Activated T-cell treated with anti-CD3 and anti-CD28 coated beads, Interleukin-2, amount 50 U/mL, for 72 hours (primary cell): ENCODE data around the gene KSR1. TPM values are rescaled to one million over a fixed set of nuclear protein-coding genes. Genes with fewer than 3 reads are reported as not detected.

ENCODE experiments used
- ATAC-seq, 2 donors: fragments of 150-1000 bp; cut with Tn5 transposase; replicated peaks in 1 of 2; 2 replicates each; pipeline ENCODE4 v1.10.0; 2021; ENCODE audit warnings: moderate library complexity in 2 of 2, mild to moderate bottlenecking in 1 of 2
- DNase-seq, 2 donors: peaks; one replicate each; pipeline ENCODE4 v3.0.0; 2021 to 2022; ENCODE audit warnings: mixed read lengths in 1 of 2
- H3K27ac Mint-ChIP-seq: one replicate; pipeline ENCODE4 v1.8.0; 2022; ENCODE audit warnings: mild to moderate bottlenecking, moderate library complexity, mixed read lengths
- H3K27me3 Mint-ChIP-seq: one replicate; pipeline ENCODE4 v1.8.0; 2022; ENCODE audit warnings: low read depth, mixed read lengths
- H3K36me3 Mint-ChIP-seq, 2 donors: one replicate each; pipeline ENCODE4 v1.8.0; 2022; ENCODE audit warnings: mixed read lengths in 2 of 2, mild to moderate bottlenecking in 1 of 2; ENCODE audit not compliant: insufficient read depth in 2 of 2
- H3K4me1 Mint-ChIP-seq: one replicate; pipeline ENCODE4 v1.8.0; 2022; ENCODE audit warnings: low read depth, mixed read lengths
- H3K4me3 Mint-ChIP-seq, 2 donors: one replicate each; pipeline ENCODE4 v1.8.0; 2022; ENCODE audit warnings: mild to moderate bottlenecking in 2 of 2, mixed read lengths in 2 of 2, moderate library complexity in 2 of 2
- H3K9me3 Mint-ChIP-seq, 2 donors: one replicate each; pipeline ENCODE4 v1.8.0; 2022; ENCODE audit warnings: mixed read lengths in 2 of 2
- total RNA-seq, 2 donors: library from RNA; stranded (reverse); gene quantifications; one replicate each; pipeline ENCODE4 v1.2.3, GENCODE V29; 2022

The KSR1 gene
- total RNA-seq, 2 donors from 2014 or later, result 191 to 296 TPM

DNA sequence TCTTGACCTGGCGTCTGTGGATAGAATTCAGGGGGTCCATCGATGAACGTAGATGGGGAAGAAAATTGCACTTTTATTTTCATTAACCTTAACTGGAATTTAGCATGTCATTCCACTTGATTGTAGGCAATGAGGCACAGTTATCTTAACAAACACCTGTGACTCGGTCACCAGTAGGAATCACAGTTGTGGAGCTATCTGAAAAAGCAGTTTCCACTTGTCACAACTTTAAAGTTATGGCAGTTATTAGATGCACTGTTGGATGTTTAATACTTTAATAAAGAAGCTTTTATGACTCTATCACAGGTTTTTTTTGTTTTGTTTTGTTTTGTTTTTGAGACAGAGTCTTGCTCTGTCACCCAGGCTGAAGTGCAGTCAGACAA lies 91.0 kb downstream of the KSR1 start:
- H3K27ac Mint-ChIP-seq, result peak overlapping the region; percentile 33
- no peak for DNase-seq
- H3K27me3 Mint-ChIP-seq, result no peaks in the 10 kb centered on the region
- peaks cover 79% of the 10 kb centered on the region for H3K4me1 Mint-ChIP-seq
- H3K9me3 Mint-ChIP-seq, result no peaks in the 10 kb centered on the region
- peak overlapping the region; percentile 80 to 82 for H3K4me3 Mint-ChIP-seq
- peaks cover 4 to 14% of the 10 kb centered on the region in 2 donors for H3K36me3 Mint-ChIP-seq
- ATAC-seq, result no peak

DNA sequence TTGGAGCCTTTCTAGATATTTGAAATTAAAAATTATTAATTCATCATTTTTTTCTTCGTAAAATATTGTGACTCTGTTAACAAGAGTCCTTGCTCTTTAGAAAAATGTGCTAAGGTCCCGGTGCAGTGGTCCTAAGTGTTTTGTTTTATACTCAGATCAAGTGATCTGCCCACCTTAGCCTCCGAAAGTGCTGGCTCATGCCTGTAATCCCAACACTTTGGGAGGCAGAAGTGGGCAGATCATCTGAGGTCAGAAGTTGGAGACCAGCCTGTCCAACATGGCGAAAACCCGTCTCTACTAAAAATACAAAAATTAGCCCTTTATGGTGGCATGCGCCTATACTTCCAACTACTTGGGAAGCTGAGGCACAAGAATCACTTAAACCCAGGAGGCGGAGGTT lies 92.1 kb downstream of the KSR1 start:
- no peak for DNase-seq
- Mint-ChIP-seq H3K27ac (no peak overlapping the region), H3K27me3 (no peaks in the 10 kb centered on the region), H3K9me3 (no peaks in the 10 kb centered on the region), H3K4me1 (peaks cover 77% of the 10 kb centered on the region), H3K36me3 (peaks cover 4 to 21% of the 10 kb centered on the region in 2 donors), H3K4me3 (no peak overlapping the region)
- ATAC-seq, result no peak

DNA sequence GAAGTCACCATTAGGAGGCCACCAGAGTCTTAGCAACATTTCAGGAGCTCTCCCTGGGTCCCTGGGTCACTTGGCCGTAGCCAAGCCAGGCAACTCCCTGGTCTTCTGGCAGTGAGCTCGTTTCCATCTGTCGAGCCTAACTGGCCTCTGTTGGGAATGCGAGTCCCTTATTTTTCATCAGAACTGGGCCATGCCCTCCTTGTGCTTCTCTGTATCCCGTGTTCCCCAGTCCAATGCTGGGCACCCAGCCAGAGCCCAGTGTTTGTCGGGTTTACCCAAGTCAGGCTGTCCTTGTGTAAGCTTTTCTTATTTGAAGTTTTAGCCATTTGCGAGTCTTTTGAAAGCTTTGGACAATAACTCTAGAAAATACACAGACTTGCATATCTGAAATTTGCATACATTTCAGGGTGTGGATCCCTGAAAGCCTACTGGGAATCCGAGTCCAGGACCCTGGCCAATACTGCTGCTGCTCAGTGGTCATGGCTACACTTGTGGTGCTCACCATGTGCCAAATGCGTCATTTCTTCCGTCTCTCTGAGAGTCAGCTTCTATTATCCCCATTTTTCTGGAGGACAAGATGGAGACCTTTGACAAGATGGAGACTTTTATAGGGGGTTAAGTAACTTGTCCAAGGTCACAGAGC lies 93.1 kb downstream of the KSR1 start:
- ATAC-seq (no peak), DNase-seq (no peak)
- Mint-ChIP-seq H3K9me3 (no peaks in the 10 kb centered on the region), H3K27me3 (no peaks in the 10 kb centered on the region), H3K4me1 (peaks cover 67% of the 10 kb centered on the region), H3K36me3 (peaks cover 4 to 21% of the 10 kb centered on the region in 2 donors), H3K4me3 (no peak overlapping the region), H3K27ac (no peak overlapping the region)

DNA sequence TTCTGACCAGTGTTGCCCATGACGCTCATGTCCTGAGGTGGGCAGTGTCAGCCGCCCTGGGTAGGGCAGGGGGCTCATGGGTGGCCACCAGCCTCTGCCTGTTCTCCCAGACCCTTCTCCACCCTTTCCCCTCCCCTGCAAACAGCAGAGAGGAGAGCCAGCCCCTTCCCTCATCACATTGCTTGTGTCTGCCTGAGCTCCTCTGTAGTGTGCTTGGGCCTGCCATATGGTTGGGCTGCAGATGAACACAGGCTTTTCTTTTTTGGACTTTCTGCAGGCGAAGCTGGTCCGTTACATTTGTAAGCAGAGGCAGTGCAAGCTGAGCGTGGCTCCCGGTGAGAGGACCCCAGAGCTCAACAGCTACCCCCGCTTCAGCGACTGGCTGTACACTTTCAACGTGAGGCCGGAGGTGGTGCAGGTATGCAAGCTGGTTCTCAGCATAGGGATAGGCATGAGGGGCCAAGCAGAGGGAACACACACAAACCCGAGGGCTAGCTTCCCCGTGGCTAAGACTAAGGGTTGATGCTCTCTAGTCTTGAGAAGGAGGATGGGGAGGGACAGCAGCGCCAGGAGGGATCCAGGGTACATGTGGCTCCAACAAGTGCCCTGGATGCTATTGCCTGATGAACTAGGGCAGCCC lies 94.2 kb downstream of the KSR1 start:
- H3K4me1 Mint-ChIP-seq, result peaks cover 63% of the 10 kb centered on the region
- DNase-seq (no peak), ATAC-seq (no peak)
- H3K27ac Mint-ChIP-seq, result no peak overlapping the region
- no peaks in the 10 kb centered on the region for H3K9me3 Mint-ChIP-seq
- H3K4me3 Mint-ChIP-seq, result no peak overlapping the region
- H3K27me3 Mint-ChIP-seq, result no peaks in the 10 kb centered on the region
- peaks cover 4 to 27% of the 10 kb centered on the region in 2 donors for H3K36me3 Mint-ChIP-seq

DNA sequence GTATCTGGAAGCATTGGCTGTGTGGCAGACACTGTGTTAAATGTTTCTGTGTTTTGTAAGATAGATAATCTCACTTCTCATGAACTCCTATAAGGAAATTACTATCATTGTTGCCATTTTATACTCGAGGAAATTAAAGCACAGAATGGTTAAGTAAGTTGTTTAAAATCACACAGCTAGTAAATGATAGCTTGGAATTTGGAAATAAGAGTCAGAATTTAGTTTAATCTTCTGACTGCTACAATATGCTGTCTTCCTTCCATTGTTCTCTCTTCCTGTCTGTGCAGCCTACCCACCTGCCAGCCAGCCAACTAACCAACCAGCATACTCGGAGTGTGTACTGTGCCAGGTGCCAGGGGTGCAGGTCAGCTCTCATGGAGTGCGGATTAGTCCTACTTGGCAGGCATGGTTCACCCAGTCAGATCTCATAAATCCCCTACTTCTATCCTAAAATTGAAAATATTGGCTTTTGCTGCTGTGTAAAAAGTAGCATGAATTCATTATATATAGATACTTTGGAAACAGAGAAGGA lies 94.8 kb downstream of the KSR1 start:
- no peaks in the 10 kb centered on the region for H3K27me3 Mint-ChIP-seq
- ATAC-seq (no peak), DNase-seq (no peak)
- no peaks in the 10 kb centered on the region for H3K9me3 Mint-ChIP-seq
- H3K4me3 Mint-ChIP-seq, result no peak overlapping the region
- no peak overlapping the region for H3K27ac Mint-ChIP-seq
- H3K4me1 Mint-ChIP-seq, result peaks cover 58% of the 10 kb centered on the region
- H3K36me3 Mint-ChIP-seq, result peaks cover 4 to 27% of the 10 kb centered on the region in 2 donors

DNA sequence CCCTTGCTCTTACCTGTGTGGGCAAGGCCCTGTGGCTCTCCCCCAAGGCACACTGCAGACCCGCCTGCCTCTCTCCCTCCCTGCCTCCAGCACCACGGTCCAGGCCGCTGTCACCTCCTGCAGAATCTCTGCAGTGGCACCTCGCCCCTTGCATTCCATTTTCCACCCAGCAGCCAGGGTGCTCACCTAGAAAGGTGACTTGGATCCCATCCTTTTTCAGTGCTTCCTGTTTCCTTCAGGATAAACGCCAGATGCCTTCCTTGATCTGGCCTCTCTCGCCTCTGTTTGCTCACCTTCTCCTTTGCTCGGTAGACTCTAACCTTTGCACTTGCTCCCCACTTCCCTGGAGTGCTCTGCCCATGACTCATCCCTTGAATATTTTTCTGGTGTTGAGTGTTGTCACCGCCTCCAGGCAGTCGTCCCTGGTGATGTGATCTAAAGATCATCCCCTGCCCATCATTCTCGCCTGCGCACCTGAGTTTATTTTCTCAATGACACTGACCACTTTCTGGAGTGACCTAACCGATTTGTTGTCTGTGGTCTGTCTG lies 95.5 kb downstream of the KSR1 start:
- Mint-ChIP-seq H3K27ac (peak overlapping the region; percentile 59), H3K36me3 (peaks cover 4 to 30% of the 10 kb centered on the region in 2 donors), H3K27me3 (no peaks in the 10 kb centered on the region), H3K4me1 (peaks cover 50% of the 10 kb centered on the region), H3K9me3 (no peaks in the 10 kb centered on the region), H3K4me3 (peak overlapping the region; percentile 2 to 6)
- DNase-seq, result no peak
- ATAC-seq, result peak in 1 of 2 donors; percentile 41

DNA sequence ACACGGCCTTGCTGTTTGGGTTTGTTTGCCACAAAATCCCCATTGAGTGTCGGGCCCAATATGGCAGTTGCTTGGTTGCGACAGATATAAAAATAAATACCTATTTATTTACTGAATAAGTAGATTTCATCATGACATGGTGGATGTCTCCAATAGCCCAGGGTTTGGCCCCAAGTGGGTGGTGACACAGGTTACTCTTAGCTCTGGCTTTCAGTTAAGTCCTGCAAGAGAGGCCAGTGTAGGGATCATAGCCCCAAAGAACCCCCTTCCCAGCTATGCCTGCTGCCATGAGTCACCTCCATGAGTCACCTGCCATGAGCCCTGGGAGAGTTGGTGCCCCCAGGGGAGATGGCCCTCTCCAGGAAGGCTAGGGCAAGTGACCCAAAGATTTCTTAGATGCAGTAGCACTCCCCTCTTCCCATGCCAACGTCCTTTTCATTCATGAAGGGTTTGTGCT lies 96.1 kb downstream of the KSR1 start:
- Mint-ChIP-seq H3K27me3 (no peaks in the 10 kb centered on the region), H3K9me3 (no peaks in the 10 kb centered on the region), H3K36me3 (peaks cover 4 to 30% of the 10 kb centered on the region in 2 donors), H3K27ac (peak overlapping the region; percentile 22), H3K4me1 (peaks cover 45% of the 10 kb centered on the region), H3K4me3 (peak overlapping the region; percentile 2 to 6)
- DNase-seq, result no peak
- peak; percentile 67 to 82 for ATAC-seq

DNA sequence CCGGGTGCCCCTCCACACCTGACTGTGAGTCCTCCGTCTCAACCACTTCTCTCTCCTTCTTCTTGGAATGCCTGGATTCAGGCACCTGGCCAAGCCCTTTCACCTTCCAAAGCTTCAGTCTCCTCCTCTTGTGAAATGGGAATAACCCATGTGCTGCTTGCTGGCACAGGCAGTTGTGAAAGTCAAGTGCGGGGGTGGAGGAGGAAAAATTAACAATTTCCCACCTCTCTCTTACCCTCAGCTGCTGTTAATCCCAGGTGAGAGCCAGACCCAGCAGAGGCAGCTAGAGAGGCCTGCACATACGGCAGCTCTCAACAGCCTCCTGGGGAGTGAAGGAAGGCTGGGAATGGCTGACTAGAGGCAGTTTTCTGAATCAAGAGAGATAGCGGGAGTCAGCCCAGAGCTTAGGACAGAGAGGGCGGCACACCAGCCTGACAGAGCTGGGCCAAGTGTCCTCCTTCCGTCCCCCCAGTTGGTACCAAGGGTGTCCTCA lies 96.8 kb downstream of the KSR1 start:
- Mint-ChIP-seq H3K4me1 (peaks cover 44% of the 10 kb centered on the region), H3K4me3 (no peak overlapping the region), H3K27ac (peak overlapping the region; percentile 63), H3K9me3 (no peaks in the 10 kb centered on the region), H3K27me3 (no peaks in the 10 kb centered on the region), H3K36me3 (peaks cover 4 to 34% of the 10 kb centered on the region in 2 donors)
- DNase-seq (no peak), ATAC-seq (no peak)

DNA sequence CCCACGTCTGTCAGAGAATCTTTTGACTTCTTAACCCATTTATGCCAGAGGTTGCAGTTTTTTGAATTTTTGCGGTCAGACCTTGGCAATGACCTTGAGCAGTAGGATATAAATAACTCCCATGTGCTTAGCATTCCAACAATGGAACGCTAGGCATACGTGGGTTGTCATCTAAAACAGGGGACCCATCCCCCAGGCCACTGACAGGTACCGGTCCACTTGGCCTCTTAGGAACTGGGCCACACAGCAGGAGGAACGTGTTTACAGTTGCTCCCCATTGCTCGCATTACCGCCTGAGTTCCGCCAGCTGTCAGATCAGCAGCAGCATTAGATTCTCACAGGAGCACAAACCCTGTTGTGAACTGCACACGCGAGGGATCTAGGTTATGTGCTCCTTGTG lies 97.9 kb downstream of the KSR1 start:
- DNase-seq, result no peak
- ATAC-seq, result no peak
- Mint-ChIP-seq H3K27ac (no peak overlapping the region), H3K4me1 (peaks cover 54% of the 10 kb centered on the region), H3K36me3 (peaks cover 4 to 43% of the 10 kb centered on the region in 2 donors), H3K9me3 (no peaks in the 10 kb centered on the region), H3K27me3 (no peaks in the 10 kb centered on the region), H3K4me3 (no peak overlapping the region)

DNA sequence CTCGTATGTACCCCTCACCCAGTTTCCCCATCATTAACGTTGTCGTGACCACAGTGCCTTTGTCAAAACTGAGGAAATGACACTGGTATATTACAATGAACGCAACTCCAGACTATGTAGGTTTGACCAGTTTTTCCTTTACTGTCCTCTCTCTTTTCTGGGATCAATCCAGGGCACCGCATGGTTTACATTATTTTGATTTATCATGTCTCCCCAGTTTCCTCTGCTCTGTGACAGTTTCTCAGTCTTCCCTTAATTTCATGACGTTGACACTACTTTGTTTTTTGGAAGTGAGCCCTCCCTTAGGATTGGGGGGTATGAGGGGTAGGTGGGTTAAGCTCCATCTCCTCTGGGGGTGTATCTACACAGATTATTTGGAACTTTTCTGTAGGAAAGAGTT lies 98.7 kb downstream of the KSR1 start:
- Mint-ChIP-seq H3K36me3 (peaks cover 4 to 50% of the 10 kb centered on the region in 2 donors), H3K4me3 (no peak overlapping the region), H3K27ac (no peak overlapping the region), H3K9me3 (no peaks in the 10 kb centered on the region), H3K27me3 (no peaks in the 10 kb centered on the region), H3K4me1 (peaks cover 54% of the 10 kb centered on the region)
- no peak for ATAC-seq
- DNase-seq, result no peak

DNA sequence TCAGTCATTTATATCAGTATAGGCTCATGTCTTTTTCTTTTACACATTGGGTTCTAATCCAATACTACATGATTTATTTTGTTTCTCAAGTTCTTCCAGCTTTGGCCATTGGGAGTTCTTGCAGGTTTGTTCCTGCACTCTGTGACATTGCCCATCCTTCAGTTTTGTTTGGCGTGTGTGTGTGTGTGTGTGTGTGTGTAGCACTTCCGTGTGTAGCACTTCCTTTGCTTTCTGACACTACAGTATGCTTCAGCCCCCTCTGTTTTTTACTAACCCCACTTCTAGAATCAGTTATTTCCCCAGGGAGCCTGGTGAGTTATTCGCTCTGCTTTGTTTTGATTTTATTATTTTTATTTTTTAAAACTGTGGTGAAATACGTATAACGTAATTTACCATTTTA lies 99.1 kb downstream of the KSR1 start:
- Mint-ChIP-seq H3K9me3 (no peaks in the 10 kb centered on the region), H3K4me3 (no peak overlapping the region), H3K27me3 (no peaks in the 10 kb centered on the region), H3K4me1 (peaks cover 50% of the 10 kb centered on the region), H3K36me3 (peaks cover 4 to 48% of the 10 kb centered on the region in 2 donors), H3K27ac (peak overlapping the region; percentile 16)
- DNase-seq (no peak), ATAC-seq (no peak)

DNA sequence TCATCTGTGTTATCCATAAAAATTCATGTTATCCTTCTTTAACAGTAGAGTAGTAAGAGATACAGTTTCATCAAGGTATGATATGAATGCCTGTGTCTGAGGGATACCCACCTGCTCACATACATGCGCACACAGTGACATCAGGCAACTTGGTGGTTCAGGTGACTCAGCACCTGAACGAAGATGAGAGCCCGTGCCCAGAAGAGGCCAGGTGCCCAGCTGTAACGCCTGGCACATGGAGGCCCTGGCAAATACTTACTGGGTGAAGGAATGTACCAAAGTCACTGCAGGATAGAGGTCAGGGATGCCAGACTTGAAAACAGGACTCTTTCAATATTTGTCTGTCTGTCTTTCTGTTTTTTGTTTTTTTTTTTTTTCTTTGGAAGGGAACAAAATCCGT lies 102.1 kb downstream of the KSR1 start:
- Mint-ChIP-seq H3K4me1 (peaks cover 28% of the 10 kb centered on the region), H3K36me3 (peaks cover 3 to 35% of the 10 kb centered on the region in 2 donors)

DNA sequence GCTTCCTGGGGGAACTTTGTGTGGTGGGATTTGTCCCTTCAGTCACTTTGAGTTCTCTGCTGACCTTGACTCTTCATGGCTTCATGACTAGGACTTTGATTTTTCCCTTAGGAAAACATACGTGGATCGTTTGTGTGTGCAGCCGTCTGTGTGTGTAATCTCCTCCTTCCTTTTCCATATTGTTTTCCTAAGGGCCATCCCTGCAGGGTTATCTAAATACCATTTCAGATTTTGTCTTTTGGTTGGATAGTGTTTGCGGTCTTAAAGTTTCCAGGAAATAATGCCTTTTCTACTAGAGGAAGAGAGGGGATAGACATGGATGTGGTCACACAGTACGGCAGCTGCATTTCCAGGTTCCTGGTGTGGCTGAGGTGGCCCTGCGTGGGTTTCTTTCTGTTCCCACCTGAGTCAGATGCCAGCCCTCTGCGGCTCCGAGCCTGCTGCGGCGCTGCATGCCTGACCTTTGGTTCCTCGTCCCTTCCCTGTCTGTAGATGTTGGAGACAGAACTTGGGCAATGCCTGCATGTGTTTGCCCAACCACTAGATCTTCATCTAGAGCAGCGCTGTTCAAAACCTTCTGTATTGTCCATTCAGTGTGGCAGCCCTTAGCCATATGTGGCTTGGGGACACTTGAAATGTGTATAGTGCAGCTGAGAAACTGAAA lies 102.7 kb downstream of the KSR1 start:
- DNase-seq (no peak), ATAC-seq (no peak)
- Mint-ChIP-seq H3K27me3 (no peaks in the 10 kb centered on the region), H3K36me3 (peaks cover 3 to 40% of the 10 kb centered on the region in 2 donors), H3K27ac (no peak overlapping the region), H3K4me3 (no peak overlapping the region), H3K4me1 (peaks cover 34% of the 10 kb centered on the region), H3K9me3 (peaks cover 0 to 2% of the 10 kb centered on the region in 2 donors)

More for the DNA sequence above, 102.1 kb downstream of the KSR1 start:
- Mint-ChIP-seq H3K27ac (no peak overlapping the region), H3K27me3 (no peaks in the 10 kb centered on the region), H3K4me3 (no peak overlapping the region), H3K9me3 (peaks cover 0 to 2% of the 10 kb centered on the region in 2 donors)
- ATAC-seq (no peak), DNase-seq (no peak)
